Heart right ventricle (tissue), 16 donors: ENCODE results near the gene SERPINB5. TPM values are rescaled to one million over a fixed set of nuclear protein-coding genes. Genes with fewer than 3 reads are reported as not detected.

Source experiments
- ATAC-seq, 8 donors: fragments of 200-7000 bp; cut with Tn5 transposase; one replicate each; pipeline ENCODE4 v1.9.1; 2020; ENCODE audit warnings: mild to moderate bottlenecking in 8 of 8, moderate library complexity in 8 of 8, moderate number of reproducible peaks in 1 of 8
- DNase-seq, 2 donors: peaks; one replicate each; pipeline ENCODE4 v3.0.0-alpha.2; 2020
- H3K27ac ChIP-seq, 10 donors: fragments of 200-600 bp; sonication (generic) in 2 of 10; one replicate each; pipeline versions ENCODE4 v1.5.0 to v1.8.0; 2020 to 2022; ENCODE audit warnings: mild to moderate bottlenecking in 3 of 10
- H3K27me3 ChIP-seq, 7 donors: fragments of 200-600 bp; one replicate each; pipeline ENCODE4 v1.8.0; 2021 to 2022; ENCODE audit warnings: mild to moderate bottlenecking in 2 of 7
- H3K36me3 ChIP-seq, 9 donors: fragments of 200-600 bp; sonication (generic) in 1 of 9; one replicate each; pipeline versions ENCODE4 v1.5.0 to v1.8.0; 2020 to 2022; ENCODE audit warnings: mild to moderate bottlenecking in 2 of 9
- H3K4me1 ChIP-seq, 9 donors: fragments of 200-600 bp; sonication (generic) in 1 of 9; one replicate each; pipeline versions ENCODE4 v1.5.0 to v1.8.0; 2020 to 2022; ENCODE audit warnings: mild to moderate bottlenecking in 4 of 9
- H3K4me3 ChIP-seq, 10 donors: fragments of 200-600 bp; sonication (generic) in 2 of 10; one replicate each; pipeline versions ENCODE4 v1.5.0 to v1.8.0; 2020 to 2022; ENCODE audit warnings: mild to moderate bottlenecking in 7 of 10, moderate library complexity in 2 of 10
- H3K9me3 ChIP-seq, 11 donors: fragments of 200-600 bp in 10 of 11; sonication (generic) in 2 of 11; one replicate each; pipeline versions ENCODE4 v1.5.0 to v1.8.0; 2013 to 2022; ENCODE audit warnings: mild to moderate bottlenecking in 2 of 11, control low read depth in 1 of 11, moderate library complexity in 1 of 11
- WGBS, 2 donors: extraction: QIAGEN DNeasy Blood & Tissue Kit; methylation state at CpG; one replicate each; pipeline ENCODE4 v1.1.7; 2013; ENCODE audit warnings: inconsistent platforms in 1 of 2; 5-methylcytosine and 5-hydroxymethylcytosine counted together
- intact Hi-C, 10 donors: fragments of 100-400 bp; cut with DNase I; formaldehyde crosslinking; loops; one replicate each; pipeline versions ENCODE4 v1.11.1 to v1.14.2; 2022
- polyA plus RNA-seq, 2 donors: library from polyadenylated mRNA; stranded (reverse); fragments of 200-250 nt; gene quantifications; one replicate each; pipeline ENCODE4 v1.2.3, GENCODE V29; 2013
- total RNA-seq, 10 donors: library from RNA; stranded (reverse); fragmentation: NEBNext Ultra II Directional in 3 of 10; extraction: Animal tissue kit (Norgen Biotek cat#: 25700) in 3 of 10; gene quantifications; one replicate each; pipeline versions ENCODE4 v1.2.1 to v1.2.4, GENCODE V29; 2021 to 2023
- TF ChIP-seq, protein P1 (sequence below), 9 donors: fragments of 200-600 bp; sonication (generic) in 2 of 9; IDR thresholded peaks; one replicate each; pipeline versions ENCODE4 v1.5.0 to v1.8.0; 2021 to 2022; ENCODE audit warnings: antibody characterized with exemption in 9 of 9, mild to moderate bottlenecking in 5 of 9, moderate library complexity in 1 of 9
- donor health status: Arrhythmogenic right ventricular cardiomyopathy.
- donor health status: ischemic (EF 13 %, LVEDD 7.1; RV severe dilation, severe dysfunction).
- donor health status: healthy with polysubstance abuse.
- donor health status: DM: no; HTN: yes; CAD: no.
- donor health status: DM: no; HTN: no; CAD: no.
- donor health status: ischemic (EF 25% LVEDD 6.9; RV normal size, moderate dysfunction).
- donor health status: ischemic (EF 25% LVEDD 5.7; RV mildly dilated, moderate dysfunction).
- donor health status: healthy.
- donor health status: DM: yes; HTN: yes; CAD: no.
- donor health status: Ischemic cardiomyopathy.
- donor health status: ischemic (EF 35%, LVEDD 5.7; RV mildly dilated, moderate dysfunction).
- donor health status: nonischemic (EF 11% LVEDD 7.7; RV severe dilation, severe dysfunction).
- donor health status: DM: yes; HTN: yes; CAD: no.
- donor health status: PGD.
- donor health status: ischemic (EF 29% LVEDD 5.4; RV normal size, mild dysfunction).
- donor health status: nonischemic (EF 23%, LVEDD 6.1; RV moderate dilation, normal function).

Gene SERPINB5
- total and polyA plus RNA-seq, 12 donors: 0.03 TPM; not detected in 11

DNA sequence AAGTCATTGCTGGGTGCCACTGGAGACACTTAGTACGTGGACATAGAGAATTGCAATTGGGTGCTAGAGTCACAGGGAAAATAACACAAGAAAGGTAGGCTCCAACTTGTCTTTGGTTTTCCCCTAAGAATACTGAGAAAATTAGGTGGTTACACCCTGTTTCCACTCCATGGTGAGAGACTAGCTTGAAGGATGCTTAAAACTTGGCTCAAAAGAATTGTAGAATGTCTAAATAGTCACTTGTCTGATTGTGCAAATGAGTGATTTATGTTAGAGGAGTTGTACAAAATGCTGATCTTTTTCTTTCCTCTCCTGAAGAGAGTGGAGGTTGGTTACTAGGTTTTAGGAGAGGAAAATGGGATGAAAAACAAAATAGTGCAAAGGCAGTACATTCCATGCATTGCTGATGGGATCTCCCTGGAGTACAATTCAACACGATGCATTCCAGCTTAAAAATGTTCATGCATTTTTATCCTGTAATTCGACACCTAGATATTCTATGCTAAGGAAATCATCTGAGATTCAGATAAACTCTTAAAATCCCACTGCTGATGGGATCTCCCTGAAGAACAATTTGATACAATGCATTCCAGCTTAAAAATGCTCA is 63.2 kb downstream of the SERPINB5 start:
- TF ChIP-seq, protein P1, sequence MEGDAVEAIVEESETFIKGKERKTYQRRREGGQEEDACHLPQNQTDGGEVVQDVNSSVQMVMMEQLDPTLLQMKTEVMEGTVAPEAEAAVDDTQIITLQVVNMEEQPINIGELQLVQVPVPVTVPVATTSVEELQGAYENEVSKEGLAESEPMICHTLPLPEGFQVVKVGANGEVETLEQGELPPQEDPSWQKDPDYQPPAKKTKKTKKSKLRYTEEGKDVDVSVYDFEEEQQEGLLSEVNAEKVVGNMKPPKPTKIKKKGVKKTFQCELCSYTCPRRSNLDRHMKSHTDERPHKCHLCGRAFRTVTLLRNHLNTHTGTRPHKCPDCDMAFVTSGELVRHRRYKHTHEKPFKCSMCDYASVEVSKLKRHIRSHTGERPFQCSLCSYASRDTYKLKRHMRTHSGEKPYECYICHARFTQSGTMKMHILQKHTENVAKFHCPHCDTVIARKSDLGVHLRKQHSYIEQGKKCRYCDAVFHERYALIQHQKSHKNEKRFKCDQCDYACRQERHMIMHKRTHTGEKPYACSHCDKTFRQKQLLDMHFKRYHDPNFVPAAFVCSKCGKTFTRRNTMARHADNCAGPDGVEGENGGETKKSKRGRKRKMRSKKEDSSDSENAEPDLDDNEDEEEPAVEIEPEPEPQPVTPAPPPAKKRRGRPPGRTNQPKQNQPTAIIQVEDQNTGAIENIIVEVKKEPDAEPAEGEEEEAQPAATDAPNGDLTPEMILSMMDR (IDR thresholded peaks at IDR 0.05): no peak

DNA sequence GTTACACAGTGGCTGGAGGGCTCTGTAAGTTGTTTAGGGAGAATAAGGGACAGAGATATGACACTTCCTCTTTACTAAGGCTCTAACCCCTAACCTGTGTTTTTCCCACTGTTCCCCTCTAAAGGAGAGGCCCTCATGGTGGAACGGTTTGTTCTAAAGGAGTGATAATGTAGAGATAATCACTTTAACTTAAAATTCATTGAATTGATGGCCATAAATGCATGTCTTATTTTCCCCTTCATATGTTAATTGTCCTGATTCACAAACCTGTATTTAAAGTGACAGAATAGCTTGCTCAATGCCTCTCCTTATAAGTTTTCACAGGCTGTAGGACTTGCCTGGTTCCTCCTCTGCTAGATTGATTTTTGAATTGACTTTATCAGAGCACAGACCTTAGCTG is 65.3 kb downstream of the SERPINB5 start, which contains the start of gene SERPINB12:
Gene SERPINB12 (plus strand): TSS at position 301 of the 400 bp plus-strand sequence. CDS start 13,791 bp downstream, outside the sequence.
- Histone ChIP-seq H3K4me1 (no peaks in the 10 kb centered on the region), H3K27ac (no peak within 1 kb of the TSS), H3K36me3 (no peaks in the 10 kb centered on the region), H3K27me3 (no peaks in the 10 kb centered on the region), H3K4me3 (no peak within 1 kb of the TSS), H3K9me3 (no peaks in the 10 kb centered on the region)
- TF ChIP-seq, protein P1 (IDR thresholded peaks at IDR 0.05): no peak
- intact Hi-C loops: no loop called here
- DNase-seq (no peak), ATAC-seq (no peak)
- 56 to 57% methylated on average over 1 of the region's 1 CpG for WGBS, 2 donors

More for the DNA sequence above, 63.2 kb downstream of the SERPINB5 start:
- Histone ChIP-seq H3K9me3 (no peaks in the 10 kb centered on the region), H3K27ac (no peak overlapping the region), H3K4me1 (no peaks in the 10 kb centered on the region), H3K36me3 (no peaks in the 10 kb centered on the region), H3K27me3 (no peaks in the 10 kb centered on the region), H3K4me3 (no peak overlapping the region)
- no peak for ATAC-seq
- intact Hi-C loops: no loop called here
- WGBS, 2 donors: 47 to 57% methylated on average over 3 of the region's 3 CpGs
- DNase-seq: no peak

DNA sequence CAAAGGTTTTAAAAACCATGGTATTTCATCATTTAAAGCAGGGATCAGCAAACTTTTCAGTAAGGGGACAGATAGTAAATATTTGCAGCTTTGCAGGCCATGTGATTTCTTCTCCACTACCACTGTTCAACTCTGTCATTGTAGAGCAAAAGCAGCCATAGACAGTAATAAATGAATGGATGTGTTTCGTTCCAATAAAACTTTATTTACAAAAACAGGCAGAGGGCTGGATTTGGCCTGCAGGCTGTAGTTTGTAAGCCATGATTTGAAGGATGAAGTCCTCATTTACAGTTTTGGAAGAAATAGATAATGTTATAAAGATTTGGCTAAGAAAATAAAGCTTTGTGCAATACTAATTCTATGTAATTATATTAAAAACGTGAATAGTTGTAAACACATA is 67.3 kb downstream of the SERPINB5 start:
- Histone ChIP-seq H3K4me3 (no peak overlapping the region), H3K4me1 (no peaks in the 10 kb centered on the region), H3K36me3 (no peaks in the 10 kb centered on the region), H3K27ac (no peak overlapping the region), H3K9me3 (no peaks in the 10 kb centered on the region), H3K27me3 (no peaks in the 10 kb centered on the region)
- ATAC-seq (no peak), DNase-seq (no peak)
- intact Hi-C loops: no loop called here
- 87 to 93% methylated on average over 2 of the region's 2 CpGs for WGBS, 2 donors
- TF ChIP-seq, protein P1 (IDR thresholded peaks at IDR 0.05): no peak

DNA sequence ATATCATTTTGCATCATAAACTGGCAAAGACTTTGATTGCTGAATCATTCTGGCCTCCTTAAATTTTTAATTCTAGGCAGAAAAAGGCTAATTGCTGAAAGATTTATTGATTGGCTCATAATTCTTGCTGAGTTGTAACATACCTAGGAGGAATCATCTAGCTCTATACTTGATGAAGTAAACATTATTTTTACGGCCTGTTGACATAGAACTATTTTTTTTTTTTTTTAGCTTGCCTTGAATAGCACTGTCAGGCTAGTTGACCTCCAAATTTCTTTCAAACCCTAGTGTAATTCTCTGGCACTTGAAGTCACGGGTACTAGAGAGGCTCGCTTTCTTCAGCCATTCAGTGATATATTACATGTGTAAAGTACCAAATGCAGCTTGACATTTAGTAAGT is 68.2 kb downstream of the SERPINB5 start:
- H3K27me3 ChIP-seq: no peaks in the 10 kb centered on the region
- 80 to 83% methylated on average over 3 of the region's 3 CpGs for WGBS, 2 donors
- DNase-seq (no peak), ATAC-seq (no peak)
- no peaks in the 10 kb centered on the region for H3K36me3 ChIP-seq
- no peak overlapping the region for H3K4me3 ChIP-seq
- TF ChIP-seq, protein P1 (IDR thresholded peaks at IDR 0.05): no peak
- no peak overlapping the region for H3K27ac ChIP-seq
- no peaks in the 10 kb centered on the region for H3K9me3 ChIP-seq
- H3K4me1 ChIP-seq: no peaks in the 10 kb centered on the region
- intact Hi-C loops: no loop called here
